ENCODE results near the gene KDM5C.

Gene KDM5C

DNA sequence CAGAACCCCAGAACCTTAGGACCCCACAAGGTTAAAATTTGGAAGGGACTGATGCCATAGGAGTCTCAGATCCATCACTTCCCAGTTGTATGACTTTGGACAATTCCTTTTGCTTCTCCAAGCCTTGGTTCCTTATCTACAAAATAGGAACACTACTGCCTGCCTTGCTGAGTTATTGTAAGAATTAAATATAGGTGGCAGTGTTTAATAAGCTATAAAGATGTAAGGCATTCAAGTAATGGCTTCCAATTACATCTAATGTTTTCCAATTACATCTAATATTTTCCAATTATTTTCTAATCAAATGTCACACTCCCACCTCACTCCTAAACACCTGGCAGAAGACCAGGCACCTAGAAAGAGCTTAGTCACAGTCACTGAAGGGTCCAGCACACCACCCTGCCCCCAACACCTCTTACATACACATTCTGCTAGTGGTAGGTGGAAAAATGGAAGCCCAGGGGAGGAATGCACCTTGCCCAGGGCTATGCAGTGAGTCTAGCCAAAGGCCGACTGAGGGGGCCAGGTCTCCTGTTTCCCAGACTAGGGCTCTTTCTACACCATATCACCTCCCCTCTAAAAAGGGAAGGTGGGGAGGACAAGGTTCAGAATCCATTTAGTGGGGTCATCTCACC is 24.5 kb upstream of the KDM5C start:
- DNase-seq, result no peak

DNA sequence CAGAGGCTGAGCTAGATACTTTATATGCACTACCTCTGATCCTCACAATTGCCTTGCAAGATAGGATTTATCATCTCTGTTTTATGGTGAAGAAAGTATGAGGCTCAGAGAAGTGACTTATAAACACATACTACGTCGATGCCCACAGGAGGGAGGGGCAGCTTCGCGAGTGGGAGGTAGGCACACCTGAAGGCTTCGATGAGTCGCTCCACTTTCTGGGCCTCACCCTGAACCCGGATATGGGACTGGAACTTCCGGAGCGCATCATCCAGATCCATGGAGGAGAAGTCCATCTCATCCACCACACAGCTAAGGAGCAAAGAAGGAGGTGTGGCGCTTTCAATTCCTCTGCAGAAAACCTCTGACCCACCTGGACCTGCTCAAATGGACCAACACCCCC is 22.9 kb upstream of the KDM5C start:
- no peak for DNase-seq

DNA sequence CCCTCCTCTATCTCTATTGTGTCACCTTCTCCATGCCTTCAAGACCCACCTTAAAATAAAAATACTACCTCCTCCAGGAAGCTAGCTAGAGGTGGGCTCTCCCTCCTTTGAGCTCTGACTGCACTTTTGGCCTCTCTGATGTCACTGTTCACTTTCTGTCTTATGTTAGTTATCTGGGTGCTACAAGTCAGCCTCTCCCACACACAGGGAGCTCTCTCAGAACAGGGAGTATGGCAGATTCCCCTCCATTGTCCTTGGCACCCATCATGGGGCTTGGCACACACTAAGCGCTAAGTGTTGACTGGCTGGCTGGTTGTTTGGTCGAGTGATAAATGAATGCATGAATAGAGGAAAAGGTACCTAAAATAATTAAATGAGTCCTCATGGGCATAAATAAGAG is 21.2 kb upstream of the KDM5C start:
- no peak for DNase-seq

GRCh38 chrX:53244610-53245009 is 19.6 kb upstream of the KDM5C start:
- no peak for DNase-seq

DNA sequence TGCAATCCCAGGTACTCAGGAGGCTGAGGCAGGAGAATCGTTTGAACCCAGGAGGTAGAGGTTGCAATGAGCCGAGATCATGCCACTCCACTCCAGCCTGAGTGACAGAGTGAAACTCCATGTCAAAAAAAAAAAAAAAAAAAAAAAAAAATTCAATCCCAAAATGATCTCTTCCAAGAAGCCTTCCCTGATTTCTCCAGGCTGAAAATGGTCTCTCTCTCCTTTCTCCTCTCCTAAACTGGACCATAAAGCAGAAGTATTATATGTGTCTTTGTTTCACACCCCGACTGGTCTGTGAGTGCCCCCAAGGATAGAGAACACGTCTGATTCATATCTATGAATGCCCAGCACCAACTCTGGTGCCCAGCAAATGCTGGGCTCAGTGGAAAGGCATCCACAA is 17.3 kb upstream of the KDM5C start:
- DNase-seq, result no peak

- DNase-seq, result no peak
These were observed 16.6 kb upstream of the KDM5C start for GRCh38 chrX:53241558-53241957.

GRCh38 chrX:53239474-53239873 is 14.5 kb upstream of the KDM5C start:
- peak; percentile 25 for DNase-seq

DNA sequence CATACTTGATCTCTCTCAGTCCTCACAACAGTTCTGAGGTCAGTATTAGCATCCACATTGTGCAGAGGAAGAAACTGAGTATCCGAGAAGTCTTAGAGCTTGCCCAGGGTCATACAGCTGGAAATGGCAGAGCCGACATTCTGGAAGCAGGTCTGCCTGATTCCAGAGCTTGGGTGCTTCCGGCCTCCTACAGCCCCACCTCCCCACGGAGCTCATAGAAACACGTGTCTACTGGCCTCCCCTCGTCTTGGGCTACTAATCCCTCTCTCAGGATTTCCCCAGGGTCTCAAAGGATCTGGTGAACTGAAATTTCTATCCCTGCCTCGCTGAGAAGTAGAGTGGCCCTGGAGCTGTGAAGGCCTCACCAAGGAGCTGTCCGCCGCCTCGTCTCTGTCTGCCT is 12.0 kb upstream of the KDM5C start:
- no peak for DNase-seq

DNA sequence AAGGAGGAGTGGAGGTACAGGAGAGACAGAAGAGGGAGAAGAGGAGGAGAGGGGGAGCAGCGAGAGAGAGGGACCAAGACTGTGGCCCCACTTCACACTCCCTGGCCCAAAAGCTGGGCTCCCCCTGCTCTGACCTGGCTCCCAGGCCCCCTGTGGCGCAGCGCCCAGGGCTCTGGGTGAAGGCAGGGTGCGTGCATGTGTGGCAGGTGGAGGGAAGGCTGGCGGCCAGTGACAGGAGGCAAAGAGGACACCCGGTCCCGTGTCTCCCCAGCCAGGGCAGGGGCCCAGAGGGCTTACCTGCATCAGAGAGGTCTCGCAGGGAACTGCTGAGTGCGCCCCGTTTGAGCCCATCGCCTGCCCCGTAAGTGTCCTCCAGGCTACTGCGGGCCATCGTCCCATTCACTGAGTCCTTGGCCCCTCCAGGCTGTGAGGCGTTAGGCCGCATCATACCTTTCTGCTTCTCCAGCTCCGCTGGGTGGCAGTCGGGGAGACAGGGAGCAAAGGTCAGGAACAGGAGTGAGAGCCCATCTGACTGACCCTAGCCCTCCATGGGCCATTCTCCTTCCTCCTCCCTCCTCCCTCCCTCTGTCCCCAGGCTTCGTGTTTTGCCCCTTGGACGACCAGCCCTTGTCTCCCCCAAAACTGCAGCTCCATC is 11.1 kb upstream of the KDM5C start:
- DNase-seq, result no peak

- DNase-seq, result no peak
These were observed 10.6 kb upstream of the KDM5C start for GRCh38 chrX:53235566-53235965.

- no peak for DNase-seq
These were observed 9.5 kb upstream of the KDM5C start for GRCh38 chrX:53234484-53234883.

DNA sequence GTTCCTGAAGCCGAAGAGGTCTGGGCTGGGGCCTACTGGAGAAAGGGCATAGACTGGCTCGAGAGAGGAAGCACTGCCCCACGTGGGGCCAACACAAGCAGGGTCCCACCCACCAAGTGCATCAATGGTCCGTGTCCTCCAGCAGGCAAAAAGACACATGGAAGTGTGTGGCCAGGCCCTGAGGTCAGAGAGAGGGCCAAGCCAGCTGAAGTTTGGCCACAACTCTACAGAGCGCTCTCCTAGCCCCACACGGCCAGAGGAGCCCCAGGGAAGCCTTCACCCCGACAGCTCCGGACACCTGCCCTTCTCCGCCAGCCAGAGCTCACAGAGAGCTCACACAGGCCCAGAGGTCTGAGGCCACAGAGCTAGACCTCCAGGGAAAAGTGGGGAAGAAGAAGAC is 8.5 kb upstream of the KDM5C start:
- DNase-seq, result no peak

DNA sequence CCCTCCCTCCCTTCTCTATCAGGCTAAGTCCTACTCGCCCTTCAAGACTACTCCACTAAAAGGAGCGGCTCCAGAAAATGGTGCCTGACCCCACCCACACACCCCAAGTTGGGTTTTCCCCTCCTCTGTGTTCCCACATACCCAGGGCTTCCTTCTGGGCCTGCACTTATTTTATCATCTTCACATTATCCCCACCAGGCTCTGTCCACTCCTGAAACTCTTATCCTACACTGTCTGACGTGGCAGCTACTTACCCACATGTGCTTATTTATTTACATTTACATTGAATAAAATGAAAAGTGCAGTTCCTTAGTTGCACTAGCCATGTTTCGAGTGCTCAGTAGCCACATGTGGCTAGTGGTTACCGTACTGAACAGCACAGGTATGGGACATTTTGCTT is 5.1 kb upstream of the KDM5C start:
- DNase-seq, result no peak

DNA sequence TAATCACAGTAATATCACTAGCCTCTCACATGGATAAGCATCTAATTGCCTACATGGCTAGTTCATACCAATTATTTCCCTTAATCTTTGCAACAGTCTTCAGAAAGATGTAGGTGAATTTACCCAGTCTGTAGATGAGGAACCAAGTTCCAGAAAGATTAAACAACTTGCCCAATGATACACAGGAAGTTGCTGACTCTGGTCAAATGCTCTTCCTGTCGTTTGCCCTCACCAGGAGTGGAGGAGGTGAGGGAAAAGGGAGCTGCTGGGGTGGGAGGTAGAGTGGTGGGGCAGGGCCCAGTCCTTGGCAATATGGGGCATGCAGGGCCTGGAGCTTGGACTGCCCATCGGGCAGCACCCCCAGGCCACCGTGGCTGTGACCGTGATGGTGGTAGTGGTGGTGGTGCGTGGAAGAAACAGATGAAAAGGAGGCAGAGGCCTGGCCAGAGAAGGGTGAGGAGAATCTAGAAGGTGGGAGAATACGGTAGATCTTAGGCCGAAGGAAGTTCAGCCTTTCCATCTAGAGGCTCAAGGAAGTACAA is 2.3 kb upstream of the KDM5C start:
- DNase-seq, result peak; percentile 1

DNA sequence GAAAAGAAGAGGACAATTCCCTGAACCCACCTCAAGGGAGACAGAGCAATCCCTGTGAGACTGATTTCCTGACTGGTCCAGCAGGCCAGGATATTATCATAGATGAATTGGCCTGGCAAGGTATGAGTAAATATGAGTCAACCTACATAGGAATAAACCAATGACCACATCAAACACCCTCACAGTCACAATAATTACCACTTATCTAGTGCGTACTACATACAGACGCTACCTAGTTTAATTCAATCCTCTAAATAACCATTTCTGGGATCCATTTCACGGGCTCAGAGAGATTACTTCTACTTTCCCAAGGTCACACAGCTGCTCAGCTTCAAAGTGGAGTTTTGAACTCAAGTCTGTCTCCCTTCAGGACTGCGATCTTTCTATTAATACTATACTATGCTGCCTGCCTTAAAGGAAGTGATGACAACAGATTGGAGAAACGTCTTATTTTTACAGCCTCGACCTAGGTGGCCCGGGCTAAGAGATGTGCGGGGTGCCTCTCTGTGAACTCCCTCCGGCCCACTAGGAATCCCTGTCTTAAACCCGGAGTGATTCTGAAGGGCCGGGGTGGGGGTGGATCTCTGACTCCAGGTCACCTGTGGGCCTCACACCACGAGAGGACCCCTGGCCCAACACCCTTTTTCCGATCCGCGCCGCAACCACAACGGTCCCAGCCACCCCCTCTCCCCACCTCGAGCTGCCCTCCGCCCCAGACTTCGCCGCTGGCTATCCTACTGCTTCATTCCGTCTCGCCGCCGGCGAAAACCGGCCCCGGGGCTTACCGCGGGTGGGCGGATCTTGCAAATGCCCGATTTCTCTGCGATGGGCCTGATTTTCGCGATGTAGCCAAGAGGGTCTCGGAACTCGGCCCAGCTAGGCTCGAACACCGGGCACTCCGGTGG is 800 bp downstream of the KDM5C start:
- DNase-seq, result no peak

DNA sequence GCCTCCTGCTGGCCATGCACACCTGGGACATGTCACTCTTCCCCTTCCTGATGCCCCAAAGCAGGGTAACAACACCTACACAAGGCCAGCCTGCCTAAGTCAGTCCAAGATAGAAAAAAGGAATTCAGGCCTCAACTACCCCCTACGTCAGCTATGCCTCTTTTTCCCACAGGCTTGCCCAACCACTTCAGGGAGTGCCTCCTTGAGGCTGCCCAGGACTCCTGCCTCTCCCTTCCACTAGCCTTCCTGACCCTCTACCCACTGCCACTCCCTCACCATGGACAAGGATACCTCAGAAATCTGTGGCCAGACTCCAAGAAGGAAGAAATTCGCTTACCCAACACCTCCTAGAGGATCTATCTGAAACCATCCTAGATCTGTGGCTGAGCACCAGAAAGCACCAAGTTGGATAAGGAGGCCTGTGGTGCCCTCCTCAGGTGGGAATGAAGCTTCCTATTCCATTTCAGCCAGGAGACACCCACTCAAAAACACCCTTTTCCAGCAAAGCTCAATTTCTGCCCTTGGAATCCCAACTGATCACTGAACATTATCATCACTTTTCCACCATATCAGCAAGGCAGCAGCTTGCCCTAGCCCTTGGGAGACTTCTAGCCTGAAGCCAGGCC is 1.8 kb downstream of the KDM5C start:
- no peak for DNase-seq

DNA sequence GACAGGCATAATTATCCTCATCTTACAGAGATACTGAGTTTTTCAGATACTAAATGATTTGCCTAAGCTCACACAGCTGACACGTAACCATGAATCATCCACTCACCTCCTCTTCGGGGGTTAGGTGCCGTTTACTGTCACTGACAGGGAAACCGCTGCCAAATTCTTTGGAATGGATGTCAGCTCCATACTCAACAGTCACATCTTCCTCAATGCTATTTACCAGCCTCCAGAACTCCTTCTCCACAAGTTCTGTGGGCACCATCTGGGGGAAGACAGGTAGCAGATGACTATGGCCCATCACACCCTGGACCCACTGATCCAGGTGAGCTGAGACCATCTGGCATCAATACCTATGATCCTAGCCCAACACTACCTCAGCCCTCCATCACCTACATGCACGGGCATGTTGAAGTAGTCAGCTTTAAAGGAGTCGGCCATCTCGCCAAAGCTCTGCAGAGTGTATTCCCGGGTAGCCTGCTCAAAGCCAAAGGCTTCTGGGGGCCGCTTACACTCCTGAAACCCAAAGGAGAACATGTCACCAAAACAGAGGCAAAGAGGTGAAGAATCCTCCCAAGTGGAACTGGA is 13.5 kb downstream of the KDM5C start:
- no peak for DNase-seq

DNA sequence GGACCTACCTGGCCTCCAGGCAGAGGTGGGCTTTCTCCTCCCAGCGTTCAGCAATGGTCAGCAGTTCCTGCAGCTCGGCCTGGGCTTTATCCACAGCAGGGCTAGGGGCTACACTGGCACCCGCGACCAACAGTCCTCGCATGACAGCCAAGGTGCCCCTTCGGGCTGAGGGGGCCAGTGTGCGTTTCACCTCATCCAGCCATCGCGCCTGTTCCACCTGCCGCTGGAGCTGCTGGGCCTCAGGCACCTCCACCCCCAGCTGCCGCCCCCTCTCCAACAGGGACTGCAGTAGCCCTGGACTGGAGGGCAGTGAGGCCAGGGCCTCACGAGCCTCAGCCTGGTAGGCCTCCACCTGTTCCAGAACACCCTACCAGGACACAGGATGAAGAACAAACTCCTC is 28.3 kb downstream of the KDM5C start:
- DNase-seq, result no peak

DNA sequence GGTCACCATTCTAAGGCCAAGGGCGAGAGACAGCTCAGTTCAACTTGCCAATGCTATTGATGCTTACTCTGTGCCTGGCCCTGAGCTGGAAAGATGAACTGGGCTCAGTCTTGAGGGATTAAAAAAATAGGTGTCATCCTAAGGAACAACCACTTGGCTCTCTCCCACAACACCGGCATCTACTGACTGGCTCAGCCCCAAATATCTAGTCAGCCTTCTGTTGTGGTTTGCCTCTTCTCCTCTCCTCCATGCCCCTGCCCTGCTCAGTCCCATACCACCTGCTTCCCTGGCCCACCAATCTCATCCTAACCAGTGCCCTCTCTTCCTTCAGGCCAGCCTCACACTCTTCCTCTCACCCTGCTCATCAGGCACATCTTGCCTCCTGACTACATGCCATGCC is 29.6 kb downstream of the KDM5C start:
- DNase-seq, result no peak

DNA sequence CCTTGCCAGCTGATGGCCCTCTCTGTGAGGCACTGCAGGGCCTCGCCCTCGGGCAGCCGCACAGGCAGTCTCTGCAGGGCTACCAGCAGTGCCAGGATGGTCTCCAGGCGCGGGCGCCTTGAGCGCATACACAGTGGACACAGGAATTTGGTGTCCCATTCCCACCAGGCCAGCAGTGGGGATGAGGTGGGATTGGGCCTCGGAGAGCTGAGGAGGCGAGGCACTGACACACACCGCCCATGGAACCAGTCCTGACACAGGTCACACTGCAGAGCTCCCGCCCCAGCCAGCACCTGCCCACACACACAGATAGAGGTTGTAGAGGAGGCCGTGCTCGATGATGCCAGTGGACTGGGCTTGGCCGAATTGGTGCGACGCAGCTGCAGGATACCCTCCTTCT is 30.7 kb downstream of the KDM5C start:
- DNase-seq, result no peak

- DNase-seq, result no peak
These were observed 31.9 kb downstream of the KDM5C start for GRCh38 chrX:53193093-53193492.

- DNase-seq, result no peak
These were observed 34.5 kb downstream of the KDM5C start for GRCh38 chrX:53190363-53190960.

- no peak for DNase-seq
These were observed 36.2 kb downstream of the KDM5C start for GRCh38 chrX:53188763-53189162.
